ENCODE data around the gene RABEP2. TPM values are rescaled to one million over a fixed set of nuclear protein-coding genes. Genes with fewer than 3 reads are reported as not detected.
A peak's percentile ranks its signal among the peaks of the same experiment; 100 is the strongest.
"Not testable (repeated sequence)": the region's sequence is repeated elsewhere in the genome, so short reads cannot be mapped to it uniquely, and the experiment has no call there.

RABEP2 gene
- total RNA-seq, 1 donor from 2014 or later = 18.2 TPM

DNA sequence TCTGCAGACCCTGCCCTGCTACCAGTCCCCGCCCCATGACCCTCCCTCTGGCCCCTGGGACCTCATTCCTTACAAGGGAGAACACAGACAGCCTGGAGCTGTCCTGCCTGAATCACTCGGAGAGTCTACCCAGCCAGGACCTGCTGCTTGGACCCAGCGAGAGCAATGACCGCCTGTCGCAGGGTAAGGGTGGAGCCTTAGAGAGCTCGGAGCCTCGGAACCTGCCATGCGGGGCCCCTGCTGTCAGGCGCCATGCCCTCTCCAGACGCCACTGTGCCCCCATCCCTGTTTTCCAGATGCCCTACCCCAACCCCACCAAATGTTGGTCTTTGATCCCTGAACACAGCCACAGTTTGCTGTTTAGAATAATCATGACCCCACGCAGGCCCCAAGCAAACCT is 55.8 kb downstream of the RABEP2 start:
- intact Hi-C loops (cut with DNase I) = no loop called here
- ATAC-seq (ENCODE audit: poor library complexity) (no peak), DNase-seq (no peak)

DNA sequence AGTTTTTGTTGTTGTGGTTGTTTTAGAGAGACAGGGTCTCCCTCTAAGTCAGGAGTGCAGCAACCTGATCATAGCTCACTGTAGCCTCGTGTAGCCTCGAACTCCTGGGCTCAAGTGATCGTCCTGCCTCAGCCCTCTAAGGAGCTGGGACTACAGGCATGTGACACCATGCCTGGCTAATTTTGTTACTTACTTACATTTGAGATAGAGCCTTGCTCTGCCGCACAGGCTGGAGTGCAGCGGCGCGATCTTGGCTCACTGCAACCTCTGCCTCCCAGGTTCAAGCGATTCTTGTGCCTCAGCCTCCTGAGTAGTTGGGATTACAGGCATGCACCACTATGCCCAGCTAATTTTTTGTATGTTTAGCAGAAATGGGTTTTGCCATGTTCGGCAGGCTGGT is 57.4 kb downstream of the RABEP2 start:
- intact Hi-C loops (cut with DNase I); ATAC-seq (ENCODE audit: poor library complexity); DNase-seq: not testable (repeated sequence)

DNA sequence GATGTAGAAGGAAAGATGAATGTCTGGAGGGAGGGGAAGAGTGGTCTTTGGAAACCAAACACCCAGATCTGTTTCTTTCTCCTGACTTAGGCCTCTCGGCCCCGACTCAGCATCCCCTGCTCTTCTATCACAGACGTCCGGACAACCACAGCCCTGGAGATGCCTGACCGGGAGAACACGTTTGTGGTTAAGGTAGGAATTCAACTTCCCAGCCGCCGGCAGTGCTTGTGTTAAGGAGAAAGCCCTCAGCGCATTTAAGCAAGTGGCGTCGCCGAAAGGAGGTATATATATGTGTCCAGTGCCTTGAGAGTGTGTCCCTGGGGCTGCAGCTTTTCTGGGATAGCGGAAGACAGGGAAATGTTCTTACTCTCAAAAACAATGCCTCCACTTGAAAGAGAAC is 57.8 kb downstream of the RABEP2 start:
- DNase-seq (no peak), ATAC-seq (ENCODE audit: poor library complexity) (no peak)
- intact Hi-C loops (cut with DNase I) = no loop called here

DNA sequence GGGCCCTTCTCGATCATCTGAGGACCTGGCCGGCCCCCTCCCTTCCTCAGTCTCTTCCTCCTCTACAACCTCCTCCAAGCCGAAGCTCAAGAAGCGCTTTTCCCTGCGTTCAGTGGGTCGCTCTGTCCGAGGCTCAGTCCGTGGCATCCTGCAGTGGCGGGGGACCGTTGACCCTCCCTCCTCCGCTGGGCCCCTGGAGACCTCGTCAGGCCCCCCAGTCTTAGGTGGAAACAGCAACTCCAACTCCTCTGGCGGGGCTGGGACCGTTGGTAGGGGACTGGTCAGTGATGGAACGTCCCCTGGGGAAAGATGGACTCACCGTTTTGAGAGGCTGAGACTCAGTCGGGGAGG is 58.6 kb downstream of the RABEP2 start:
- ATAC-seq (ENCODE audit: poor library complexity) (no peak), DNase-seq (no peak)
- intact Hi-C loops (cut with DNase I) = no loop called here

DNA sequence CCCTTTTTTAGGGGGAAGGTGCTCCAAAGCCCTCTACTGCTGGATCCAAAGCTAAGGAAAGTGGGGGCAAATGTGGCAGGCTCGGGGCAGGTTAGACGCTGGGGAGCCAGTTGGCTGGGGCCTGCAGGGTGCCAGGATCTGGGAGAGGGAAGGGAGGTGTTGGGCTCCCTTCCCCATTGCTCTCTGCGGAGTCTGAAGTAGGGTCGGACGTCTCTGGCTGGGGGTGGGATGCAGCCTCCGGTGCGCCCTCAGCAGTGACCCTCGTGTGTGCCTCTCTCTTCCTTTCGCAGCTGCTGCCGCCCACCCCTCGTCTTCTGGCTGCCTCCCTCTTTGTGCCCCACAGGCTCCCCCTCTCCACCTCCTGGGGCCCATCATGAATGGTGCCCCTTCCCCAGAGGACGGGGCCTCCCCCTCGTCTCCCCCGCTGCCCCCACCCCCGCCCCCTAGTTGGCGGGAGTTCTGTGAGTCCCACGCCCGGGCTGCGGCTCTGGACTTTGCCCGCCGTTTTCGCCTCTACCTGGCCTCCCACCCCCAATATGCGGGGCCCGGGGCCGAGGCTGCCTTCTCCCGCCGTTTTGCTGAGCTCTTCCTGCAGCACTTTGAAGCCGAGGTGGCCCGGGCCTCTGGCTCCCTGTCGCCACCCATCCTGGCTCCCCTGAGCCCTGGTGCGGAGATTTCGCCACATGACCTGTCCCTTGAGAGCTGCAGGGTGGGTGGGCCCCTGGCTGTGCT is 59.1 kb downstream of the RABEP2 start:
- ATAC-seq (ENCODE audit: poor library complexity) (no peak), DNase-seq (no peak)
- intact Hi-C loops (cut with DNase I) = no loop called here

DNA sequence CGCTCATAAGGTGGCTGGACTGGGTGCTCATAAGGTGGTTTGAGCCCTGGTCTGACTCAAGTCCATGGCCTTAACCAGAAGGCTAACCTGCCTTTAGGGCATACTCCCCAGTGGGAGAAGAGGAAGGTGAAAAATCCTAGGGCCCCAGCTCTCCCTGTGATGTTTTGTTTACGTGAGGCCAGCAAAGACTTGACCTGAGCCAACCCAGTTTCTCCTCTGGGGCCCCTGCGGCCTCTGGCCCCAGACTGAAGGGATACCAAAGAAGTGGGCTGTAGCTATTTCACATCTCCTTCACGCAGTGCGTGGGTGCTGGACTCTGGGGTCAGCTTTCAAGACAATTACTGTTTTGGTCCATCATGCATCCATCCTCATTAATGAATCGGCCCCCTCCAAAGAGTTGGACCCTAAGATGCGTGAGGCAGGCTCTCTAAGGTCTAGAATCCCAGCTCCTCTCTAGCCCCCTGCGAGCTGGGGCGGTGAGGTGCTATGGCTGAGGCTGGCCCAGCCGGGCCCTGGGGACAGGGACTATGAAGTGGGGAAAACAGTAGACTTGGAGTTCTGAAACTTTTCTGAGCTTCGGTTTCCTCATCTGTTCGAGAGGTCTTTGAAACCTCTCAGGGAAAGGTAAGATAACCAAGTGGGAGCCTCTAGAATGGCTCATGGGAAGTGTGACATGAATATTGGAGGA is 59.9 kb downstream of the RABEP2 start:
- ATAC-seq (ENCODE audit: poor library complexity) (no peak), DNase-seq (no peak)
- intact Hi-C loops (cut with DNase I) = no loop called here

DNA sequence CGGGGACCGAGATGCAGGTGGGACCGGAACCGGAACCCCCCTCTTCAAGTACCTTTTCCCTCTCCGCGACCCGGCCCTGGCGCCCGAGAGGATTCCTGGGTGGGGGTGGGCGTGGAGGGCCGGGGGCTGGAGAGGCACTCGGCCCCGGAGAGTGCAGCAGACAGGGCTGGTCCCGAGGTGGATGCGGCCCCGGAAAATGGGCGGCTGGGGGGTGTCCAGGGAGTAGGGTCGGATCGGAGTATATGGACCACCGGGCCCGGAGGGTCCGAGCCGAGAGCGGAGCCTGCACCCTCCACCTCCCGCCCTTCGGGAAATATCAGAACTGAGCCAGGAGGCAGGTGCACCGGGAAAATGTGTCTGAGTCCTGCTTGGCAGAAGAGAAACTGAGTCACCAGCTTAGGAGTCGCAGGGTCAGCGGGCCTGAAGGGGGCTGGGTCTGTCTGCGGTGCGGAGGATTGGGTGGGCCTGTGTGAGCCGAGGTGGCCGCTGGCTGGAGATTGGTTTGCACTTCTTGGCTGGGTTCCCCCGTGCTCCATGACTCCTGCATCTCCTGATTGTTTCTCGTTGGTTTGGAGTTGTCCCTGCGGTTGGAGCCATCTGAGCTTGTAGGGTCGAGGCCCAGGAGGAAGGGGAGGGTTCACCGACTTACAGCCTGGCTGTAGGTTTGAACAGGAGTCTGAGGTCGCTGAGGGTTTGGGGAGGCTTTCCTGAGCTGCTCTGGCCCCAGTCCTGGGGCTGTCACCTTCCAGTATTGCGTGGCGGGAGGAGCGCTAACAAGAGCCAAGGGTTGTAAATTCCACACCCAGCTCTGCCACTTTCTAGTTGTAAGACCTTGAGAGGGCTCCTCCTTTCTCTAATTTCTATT is 60.9 kb downstream of the RABEP2 start:
- intact Hi-C loops (cut with DNase I) = loop anchor here (2.0 kb wide), 1 partner anchor 17 kb away; the partner anchor contains the start of gene TUFM
- peak; percentile 4 for ATAC-seq (ENCODE audit: poor library complexity)
- DNase-seq = peak; percentile 58

DNA sequence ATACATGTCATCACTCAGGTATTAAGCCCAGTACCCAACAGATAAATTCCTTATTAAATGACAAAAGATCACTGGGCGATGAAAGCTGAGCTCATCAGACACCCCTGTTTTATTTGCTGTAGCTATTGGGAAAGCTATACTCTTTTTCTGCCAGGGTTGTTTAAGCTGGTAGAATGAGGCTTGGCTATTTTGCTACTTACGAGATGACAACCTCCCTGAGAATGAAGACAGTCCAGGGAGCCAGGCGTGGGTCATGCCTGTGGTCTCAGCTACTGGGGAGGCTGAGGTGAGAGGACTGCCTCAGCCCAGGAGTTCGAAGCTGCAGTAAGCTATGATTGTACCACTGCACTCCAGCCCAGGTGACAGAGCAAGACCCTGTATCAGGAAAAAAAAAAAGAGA is 65.7 kb downstream of the RABEP2 start:
- intact Hi-C loops (cut with DNase I) = no loop called here
- ATAC-seq (ENCODE audit: poor library complexity) (no peak), DNase-seq (no peak)

DNA sequence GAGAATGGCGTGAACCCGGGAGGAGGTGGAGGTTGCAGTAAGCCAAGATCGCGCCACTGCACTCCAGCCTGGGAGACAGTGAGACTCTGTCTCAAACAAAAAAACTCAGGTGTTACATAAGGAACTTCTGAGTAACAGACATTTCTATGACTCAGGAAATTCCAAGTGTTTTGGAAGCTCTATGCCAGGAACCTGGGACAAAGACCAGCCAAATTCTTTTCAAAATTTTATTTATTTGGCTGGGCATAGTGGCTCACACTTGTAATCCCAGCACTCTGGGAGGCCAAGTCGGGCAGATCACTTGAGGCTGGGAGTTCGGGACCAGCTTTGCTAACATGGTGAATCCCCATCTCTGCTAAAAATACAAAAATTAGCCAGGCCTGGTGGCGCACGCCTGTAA is 66.6 kb downstream of the RABEP2 start:
- intact Hi-C loops (cut with DNase I) = no loop called here
- DNase-seq (no peak), ATAC-seq (ENCODE audit: poor library complexity) (no peak)

Other genes with a start within 250 kb of the RABEP2 start
- gene EIF3C, start 213.8 kb downstream of the RABEP2 start, total RNA-seq = 378 TPM
- gene NPIPB9, start 173.5 kb downstream of the RABEP2 start, total RNA-seq = 0.19 TPM
- 43.9 TPM for gene ATXN2L, start 102.2 kb downstream of the RABEP2 start, total RNA-seq
- gene TUFM, start 78.9 kb downstream of the RABEP2 start, total RNA-seq = 253 TPM
- 40.2 TPM for gene SH2B1, start 61.4 kb downstream of the RABEP2 start, total RNA-seq
- gene ATP2A1, start 46.8 kb downstream of the RABEP2 start, total RNA-seq = not detected
- not detected for gene CD19, start 6.7 kb upstream of the RABEP2 start, total RNA-seq
- 15.8 TPM for gene NFATC2IP, start 25.7 kb upstream of the RABEP2 start, total RNA-seq
- gene SPNS1, start 49.5 kb upstream of the RABEP2 start, total RNA-seq = 15.3 TPM
- 2.4 TPM for gene LAT, start 59.8 kb upstream of the RABEP2 start, total RNA-seq